ENCODE measurements around the gene PTPRR.

GRCh38 chr12:70890895-70891832, 29.4 kb downstream of the PTPRR start:
- TF ChIP-seq CTCF (IDR thresholded peaks at IDR 0.05) (no peak), RAD21 (IDR thresholded peaks at IDR 0.05; ENCODE audit: low read length) (no peak), TAF1 (IDR thresholded peaks at IDR 0.05; ENCODE audit: borderline replicate concordance, low read depth, low read length) (no peak), YY1 (IDR thresholded peaks at IDR 0.05; ENCODE audit: low read depth) (no peak), GABPA (IDR thresholded peaks at IDR 0.05; ENCODE audit: low read depth) (no peak), EP300 (IDR thresholded peaks at IDR 0.05; ENCODE audit: borderline replicate concordance in 1 of 2, low read depth in 1 of 2, low read length in 1 of 2) (no peak), FOXM1 (IDR thresholded peaks at IDR 0.05; ENCODE audit: low read depth) (no peak), EZH2phosphoT487 (IDR thresholded peaks at IDR 0.05; ENCODE audit: borderline replicate concordance, low read depth) (no peak)
- TF ChIP-seq, protein P1, sequence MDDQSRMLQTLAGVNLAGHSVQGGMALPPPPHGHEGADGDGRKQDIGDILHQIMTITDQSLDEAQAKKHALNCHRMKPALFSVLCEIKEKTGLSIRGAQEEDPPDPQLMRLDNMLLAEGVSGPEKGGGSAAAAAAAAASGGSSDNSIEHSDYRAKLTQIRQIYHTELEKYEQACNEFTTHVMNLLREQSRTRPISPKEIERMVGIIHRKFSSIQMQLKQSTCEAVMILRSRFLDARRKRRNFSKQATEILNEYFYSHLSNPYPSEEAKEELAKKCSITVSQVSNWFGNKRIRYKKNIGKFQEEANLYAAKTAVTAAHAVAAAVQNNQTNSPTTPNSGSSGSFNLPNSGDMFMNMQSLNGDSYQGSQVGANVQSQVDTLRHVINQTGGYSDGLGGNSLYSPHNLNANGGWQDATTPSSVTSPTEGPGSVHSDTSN (IDR thresholded peaks at IDR 0.05) = no peak
- TF ChIP-seq, protein P2, sequence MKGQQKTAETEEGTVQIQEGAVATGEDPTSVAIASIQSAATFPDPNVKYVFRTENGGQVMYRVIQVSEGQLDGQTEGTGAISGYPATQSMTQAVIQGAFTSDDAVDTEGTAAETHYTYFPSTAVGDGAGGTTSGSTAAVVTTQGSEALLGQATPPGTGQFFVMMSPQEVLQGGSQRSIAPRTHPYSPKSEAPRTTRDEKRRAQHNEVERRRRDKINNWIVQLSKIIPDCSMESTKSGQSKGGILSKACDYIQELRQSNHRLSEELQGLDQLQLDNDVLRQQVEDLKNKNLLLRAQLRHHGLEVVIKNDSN (IDR thresholded peaks at IDR 0.05; ENCODE audit: borderline replicate concordance, low read depth) = no peak
